HG03565 (cell line): ENCODE results near the gene YIF1A.
"Not testable (repeated sequence)": the region's sequence is repeated elsewhere in the genome, so short reads cannot be mapped to it uniquely, and the experiment has no call there.

ENCODE experiments used
- ATAC-seq: cut with Tn5 transposase; IDR thresholded peaks from one replicate; pipeline ENCODE4 v1.9.1; 2021; ENCODE audit warnings: mild to moderate bottlenecking, moderate library complexity; ENCODE audit not compliant: unreplicated experiment

The YIF1A gene

DNA sequence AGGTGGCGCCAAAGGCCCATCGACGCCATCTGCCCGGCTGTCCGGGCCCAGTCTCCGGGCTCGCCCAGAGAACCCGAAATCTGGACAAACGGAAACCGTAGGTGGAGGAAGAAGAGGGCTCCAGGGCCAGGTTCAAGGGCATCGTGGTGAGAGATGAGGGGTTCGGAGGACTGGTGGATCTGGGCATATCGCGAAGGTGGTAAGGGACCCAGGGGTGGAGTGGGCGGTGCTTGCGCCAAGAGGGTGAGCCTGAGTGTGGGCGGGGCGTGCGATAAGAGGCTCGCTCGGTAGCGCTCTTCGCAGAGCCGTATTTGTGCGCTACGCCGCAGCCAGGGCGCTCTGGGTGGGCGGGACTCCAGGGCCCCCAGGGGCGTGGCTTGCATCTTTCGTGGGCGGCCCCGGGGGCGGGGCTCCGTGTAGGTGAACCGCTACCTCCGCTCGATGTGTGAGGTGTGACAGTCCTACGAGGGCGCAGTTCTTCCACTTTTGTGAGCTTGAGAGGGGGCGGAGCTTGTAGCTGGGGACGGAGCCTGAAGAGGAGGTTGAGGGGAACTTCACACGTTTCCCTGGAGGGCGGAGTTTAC is 23.1 kb upstream of the YIF1A start:
- ATAC-seq: peak; percentile 69

DNA sequence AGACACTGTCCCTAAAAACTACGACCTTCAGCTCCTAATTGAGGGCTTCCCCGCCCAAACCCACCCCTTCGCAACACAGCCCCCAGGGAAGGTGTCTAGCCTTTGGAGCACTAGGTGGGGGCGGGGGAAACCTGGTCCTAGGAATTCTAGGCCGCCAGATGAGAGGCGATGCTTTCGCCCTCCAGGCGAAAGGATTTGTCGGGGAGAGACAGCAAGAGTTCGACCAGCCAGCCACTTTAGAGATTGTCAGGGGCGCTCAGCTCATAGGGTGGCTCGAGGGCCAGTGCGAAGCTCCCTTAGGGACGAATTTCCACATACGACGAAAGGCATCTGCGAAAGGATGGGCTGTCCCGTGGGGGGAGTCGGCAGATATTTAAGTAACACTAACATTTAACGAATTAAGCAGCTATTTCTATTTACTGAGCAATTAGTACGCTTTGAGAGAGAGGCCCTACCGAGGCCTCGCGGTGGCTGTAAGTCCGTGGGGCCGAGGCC is 22.6 kb upstream of the YIF1A start:
- no peak for ATAC-seq

DNA sequence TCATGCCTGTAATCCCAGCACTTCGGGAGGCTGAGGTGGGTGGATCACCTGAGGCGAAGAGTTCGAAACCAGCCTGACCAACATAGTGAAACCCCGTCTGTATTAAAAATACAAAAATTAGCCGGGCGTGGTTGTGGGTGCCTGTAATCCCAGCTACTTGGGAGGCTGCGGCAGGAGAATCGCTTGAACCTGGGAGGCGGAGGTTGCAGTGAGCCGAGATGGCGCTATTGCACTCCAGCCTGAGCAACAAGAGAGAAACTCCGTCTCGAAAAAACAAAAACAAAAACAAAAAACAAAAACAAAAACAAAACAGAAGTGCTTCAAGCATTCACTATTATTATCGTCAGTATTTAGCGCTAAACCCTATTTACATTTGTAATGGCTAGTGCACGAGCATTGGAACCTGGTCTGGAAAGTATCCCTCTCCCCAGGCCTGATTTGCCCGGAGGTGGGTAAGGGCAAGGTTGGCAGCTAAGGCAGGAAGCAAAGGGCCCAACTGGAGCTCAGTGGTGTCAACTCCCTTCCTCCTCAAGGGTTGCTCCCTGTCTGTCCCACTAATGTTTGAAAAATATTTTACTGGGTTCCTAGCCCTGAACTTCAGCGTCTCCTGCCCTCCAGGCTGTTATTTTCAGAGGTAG is 22.0 kb upstream of the YIF1A start:
- not testable (repeated sequence) for ATAC-seq

DNA sequence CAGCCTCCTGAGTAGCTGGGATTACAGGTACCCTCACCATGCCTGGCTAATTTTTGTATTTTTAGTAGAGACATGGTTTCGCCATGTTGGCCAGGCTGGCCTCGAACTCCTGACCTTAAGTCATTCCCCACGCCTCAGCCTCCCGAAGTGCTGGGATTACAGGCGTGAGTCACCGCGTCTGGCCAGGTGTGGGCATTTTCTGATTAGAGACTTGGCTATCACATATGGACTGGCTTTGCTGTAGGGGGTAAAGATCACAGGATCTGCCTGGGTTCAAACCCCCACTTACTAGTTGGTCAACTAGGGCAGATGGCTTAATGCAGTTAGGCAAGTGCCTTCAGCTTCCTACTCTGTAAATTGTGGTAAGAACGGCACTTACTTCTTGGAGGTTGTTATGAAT is 21.4 kb upstream of the YIF1A start:
- no peak for ATAC-seq

DNA sequence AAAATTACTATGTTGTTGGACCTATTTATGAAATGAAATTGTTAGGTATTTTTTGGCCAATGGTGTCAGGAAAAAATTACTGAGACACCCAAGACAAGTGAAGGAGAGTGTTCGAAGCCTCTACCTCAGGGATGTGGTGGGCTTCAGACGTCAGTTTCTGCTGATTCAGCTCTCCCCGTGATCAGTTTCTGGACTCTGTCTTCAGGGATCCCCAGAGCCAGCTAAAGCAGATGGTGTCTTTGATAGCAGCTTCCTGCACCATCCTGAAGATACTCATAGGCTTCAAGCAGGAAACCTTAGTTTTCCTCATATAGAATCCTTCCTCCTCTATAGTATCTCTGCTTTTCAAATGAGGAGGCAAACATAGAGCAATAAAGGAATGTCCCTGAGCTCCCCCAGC is 20.5 kb upstream of the YIF1A start:
- ATAC-seq: no peak

DNA sequence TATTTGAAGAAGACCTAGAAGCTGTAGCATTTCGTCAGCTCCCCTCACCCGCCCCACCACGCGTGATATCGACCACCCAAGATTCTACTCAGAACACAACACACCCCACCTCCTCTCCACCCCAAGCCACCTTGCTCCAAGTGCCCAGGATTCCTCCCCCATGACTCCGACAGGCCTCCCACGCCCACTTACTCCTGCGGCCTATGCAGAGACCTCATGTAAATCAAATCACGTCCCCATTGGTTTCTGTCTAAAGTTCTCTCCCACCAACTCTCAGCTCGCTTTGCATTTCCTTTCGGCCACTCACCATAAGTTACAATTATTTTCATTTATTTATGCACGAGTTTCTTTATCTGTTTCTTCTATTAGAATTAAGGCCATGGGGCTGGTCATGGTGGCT is 13.7 kb upstream of the YIF1A start:
- no peak for ATAC-seq

GRCh38 chr11:66299186-66299585 is 10.2 kb upstream of the YIF1A start:
- ATAC-seq: no peak

DNA sequence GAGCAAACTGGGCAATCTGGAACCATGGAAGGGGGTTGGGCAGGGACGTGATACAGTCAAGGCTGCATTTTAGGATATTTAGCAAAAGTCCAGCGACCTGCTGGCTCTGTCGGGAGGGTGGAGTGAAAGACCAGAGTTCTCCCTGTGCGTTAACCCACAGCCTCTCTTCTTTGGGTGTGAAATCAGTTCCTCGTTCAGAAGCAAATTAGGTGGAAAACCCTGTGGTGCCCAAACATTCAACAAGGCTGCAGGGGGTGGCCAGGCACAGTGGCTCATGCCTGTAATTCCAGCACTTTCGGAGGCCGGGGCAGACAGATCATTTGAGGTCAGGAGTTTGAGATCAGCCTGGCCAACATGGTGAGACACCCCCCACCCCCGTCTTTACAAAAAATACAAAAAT is 8.7 kb upstream of the YIF1A start:
- ATAC-seq: no peak

DNA sequence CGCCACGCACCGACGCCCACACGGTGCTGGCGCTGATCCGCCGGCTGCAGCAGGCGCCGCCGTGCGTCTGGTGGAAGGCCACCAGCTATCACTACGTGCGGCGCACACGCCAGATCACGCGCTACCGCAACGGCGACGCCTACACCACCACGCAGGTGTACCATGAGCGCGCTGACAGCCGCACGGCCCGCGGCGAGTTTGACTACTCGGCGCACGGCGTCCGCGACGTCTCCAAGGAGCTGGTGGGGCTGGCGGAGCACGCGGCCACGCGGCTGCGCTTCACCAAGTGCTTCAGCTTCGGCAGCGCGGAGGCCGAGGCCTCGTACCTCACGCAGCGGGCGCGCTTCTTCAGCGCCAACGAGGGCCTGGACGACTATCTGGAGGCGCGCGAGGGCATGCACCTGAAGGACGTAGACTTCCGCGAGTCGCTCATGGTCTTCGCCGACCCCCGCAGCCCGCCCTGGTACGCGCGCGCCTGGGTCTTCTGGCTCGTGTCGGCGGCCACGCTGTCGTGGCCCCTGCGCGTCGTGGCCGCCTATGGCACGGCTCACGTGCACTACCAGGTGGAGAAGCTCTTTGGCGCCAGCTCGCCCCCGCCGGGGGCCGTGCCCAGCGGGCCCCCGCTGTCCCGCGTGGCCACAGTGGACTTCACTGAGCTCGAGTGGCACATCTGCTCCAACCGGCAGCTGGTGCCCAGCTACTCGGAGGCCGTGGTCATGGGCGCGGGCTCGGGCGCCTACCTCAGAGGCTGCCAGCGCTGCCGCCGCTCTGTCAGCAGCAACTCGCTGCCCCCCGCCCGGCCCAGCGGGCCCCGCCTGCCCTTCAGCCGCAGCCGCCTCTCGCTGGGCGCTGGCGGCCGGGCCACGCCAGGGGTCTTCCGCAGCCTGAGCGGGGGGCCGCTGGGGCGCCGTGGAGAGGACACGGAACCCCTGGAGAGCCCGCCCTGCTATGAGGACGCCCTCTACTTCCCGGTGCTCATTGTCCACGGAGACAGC is 6.0 kb upstream of the YIF1A start:
- no peak for ATAC-seq

DNA sequence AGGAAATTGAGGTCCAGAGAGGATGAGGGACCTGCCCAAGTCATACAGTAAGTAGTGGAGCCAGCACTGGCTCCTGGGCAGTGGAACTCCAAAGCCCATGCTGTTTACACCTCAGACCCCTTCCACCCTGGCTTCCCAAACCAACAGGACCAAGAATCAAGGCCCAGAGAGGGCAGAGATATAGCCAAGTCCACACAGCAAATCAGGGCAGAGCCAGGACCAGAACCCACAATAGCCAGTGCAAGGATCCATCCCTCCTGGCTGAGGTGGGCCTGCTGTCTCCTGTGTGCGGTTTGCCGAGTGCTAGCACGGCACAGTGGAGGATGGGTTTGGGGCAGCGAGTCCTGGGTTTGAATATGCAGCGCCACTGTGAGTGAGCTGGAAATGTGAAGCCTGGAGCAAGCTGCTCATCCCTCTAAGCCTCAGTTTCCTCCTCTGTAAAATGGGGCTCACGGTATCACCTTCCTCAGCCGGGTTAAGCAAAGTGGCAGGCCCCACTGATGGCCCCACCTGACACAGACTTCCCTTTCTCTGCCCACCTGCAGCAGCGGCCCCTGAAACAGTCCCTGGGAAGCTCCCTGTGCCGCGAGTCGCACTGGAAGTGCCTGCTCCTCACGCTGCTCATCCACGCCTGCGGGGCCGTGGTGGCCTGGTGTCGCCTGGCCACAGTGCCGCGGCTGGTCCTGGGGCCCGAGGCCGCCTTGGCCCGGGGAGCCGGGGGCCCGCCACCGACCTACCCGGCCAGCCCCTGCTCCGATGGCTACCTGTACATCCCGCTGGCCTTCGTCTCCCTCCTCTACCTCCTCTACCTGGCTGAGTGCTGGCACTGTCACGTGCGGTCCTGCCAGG is 5.1 kb upstream of the YIF1A start:
- no peak for ATAC-seq

- no peak for ATAC-seq
These were observed 4.4 kb upstream of the YIF1A start for GRCh38 chr11:66293352-66293751.

DNA sequence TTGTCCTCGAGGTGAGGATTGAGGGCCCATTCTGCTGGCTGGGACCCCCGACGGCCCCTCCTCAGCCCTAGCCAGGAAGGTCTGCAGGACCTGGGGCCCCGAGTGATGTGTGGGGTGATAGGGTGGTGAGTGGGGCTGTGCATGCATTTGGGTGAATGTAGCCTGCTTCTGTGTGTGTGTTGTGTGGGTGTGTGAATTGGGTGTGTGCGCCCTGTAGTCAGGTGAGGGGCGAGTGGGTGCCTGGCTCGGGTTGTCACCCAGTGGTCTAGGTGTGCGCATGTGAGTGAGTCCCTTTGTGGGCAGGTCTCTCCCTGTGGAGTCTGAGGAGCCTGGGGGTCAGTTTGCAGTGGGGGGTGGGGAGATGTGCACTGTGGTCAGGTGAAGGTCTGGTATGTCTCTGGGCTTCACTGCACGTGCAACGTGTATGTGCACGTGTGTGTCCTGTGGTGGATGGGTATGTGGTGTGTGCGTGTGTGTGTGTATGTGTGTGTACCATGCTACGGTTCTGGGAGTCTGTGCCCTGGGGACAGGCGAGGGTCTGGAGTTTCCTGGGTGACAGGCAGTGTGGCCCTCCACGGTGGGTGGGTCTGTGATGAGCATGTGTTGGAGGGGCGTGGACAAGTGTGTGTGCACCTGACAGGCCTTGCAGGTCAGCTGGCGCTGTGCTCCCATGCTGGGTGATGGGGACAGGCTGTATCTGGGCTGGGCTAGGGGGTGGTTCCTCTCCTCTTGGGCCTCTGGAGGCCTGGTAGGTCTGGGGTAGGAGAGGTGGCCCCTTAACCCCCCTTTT is 3.8 kb upstream of the YIF1A start:
- ATAC-seq: no peak

DNA sequence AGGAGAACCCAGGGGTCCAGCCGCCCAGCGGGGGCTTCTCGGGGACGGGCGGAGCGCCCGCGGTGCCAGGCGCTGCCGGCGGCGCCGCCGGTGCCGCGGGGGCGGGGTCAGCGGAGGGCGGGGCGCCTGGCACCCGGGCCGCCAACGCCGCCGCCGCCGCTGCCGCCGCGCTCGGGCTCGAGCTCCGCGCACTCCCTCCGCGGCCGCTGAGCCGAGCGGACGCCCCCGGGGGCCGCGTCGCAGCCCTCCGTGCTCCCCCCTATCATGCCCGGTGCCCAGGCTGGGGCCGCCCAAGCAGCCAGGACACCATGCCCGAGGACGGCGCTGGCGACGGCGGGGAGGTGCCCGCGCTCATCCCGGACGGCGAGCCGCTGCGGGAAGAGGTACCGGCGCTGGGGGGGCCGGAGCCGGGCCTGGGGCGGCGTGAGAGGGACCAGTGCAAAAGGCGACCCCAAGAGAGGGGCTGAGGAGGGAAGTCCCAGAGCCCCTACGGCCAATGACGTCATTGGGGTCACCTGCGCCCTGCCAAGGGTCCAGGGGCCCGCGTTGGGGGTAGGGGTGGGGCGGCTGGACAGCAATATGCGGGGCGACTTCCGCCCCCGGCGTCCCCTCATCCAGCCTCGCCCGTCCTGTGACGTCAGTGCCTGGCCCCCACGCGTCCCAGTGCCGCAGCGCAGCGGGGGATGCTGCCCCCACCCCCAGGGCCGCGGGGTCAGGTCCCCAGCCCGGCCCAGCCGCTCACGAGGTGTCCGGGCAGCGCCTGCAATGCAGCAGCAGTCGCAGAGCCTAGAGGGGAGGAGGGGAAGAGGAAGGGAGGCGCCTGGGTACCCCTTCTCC is 3.0 kb upstream of the YIF1A start, which contains the start of gene TMEM151A:
TMEM151A (plus strand) TSS at position 189 of the 837 bp plus-strand sequence; CDS start at position 309, 120 bp downstream.
- ATAC-seq: no peak

GRCh38 chr11:66291303-66291705 is 2.4 kb upstream of the YIF1A start:
- no peak for ATAC-seq

DNA sequence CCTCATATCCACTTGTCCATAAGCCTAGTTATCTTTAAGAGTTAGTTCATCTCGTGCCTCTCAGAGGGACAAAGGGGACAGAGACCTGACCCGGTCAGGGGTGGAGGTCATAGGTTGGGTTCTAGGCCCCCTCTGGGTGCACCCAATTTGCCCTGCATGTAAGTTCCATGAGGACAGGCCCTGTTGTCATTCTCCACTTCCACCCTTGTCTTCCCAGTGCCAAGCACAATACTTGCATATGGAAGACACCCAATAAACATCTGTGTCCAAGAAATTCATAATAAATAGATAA is 1.3 kb upstream of the YIF1A start:
- ATAC-seq: no peak

DNA sequence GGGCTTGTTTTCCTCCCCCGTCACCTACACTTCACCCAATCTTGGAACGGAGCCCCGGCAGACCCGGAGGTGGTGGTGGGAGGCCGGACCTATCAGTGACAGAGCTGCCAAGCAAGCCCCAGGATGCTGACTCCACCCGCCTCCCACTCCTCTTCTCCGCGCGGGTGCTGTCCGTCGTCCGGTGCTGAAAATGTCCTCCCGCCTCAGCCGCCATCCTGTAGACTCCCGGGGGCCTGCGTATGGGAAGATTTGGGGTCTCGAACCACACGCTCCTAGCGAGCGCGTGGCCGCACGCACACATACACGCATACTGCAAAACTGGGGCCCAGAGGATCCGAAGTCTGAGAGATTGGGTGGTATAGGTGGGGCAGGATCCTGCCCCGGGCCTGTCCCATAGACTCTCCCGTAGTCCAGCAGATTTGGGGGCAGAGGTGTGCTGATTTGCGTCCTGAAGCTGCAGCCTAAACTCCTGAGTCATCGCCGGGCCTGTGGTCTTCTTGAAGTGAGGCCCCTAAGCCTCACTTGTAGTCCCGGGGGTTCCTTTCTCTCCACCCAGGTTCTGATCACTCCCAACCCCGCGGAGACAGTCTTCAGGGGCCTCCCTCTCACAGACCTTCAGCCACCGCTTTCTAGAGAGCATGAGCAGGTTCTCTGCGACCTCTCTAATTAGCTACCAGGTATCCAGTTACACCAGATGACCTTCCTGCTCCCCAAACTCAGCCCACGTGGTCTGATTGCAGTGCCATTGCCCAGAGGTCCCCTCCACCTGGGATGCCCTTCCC is 796 bp upstream of the YIF1A start:
- peak; percentile 19 for ATAC-seq

DNA sequence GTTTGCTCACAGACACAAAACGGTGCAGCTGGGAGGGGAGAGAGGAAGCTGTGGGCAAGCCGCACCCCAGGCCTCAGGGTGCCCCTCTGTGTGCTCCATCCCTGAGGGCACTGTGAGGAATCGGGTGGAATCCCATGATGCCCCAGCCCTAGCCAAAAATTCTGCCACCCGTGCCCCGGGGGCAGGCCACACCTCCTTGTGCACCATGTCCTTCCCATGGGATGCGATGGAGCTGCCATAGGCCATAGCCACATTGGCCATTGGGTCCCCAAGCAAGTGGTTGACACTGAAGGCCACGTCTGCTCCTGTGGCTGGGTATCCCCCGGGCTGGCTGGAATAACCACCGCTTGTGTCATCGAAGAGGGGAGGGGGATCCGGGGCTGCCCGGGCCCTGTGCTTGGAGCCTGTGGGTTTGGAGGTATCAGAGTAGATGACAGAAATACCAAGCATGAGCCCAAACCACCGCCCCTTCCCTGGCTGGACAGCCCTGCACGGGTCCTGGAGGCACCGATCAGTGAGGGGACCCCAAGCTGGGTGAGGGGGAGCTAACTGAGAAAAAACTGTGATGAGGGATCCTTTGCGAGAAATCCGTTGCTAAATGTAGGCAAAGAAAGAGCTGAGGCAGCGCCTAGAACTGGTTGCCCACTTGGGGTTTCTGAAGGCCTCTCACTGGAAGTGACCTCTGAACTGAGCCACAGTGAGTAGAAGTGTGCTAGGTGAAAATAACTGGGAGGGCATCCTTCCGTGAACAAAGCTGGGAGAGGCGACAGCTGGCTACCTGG is 863 bp downstream of the YIF1A start:
- no peak for ATAC-seq
